Liver (tissue), 9 donors: ENCODE data around the gene RAD54L2. TPM values are rescaled to one million over a fixed set of nuclear protein-coding genes. Genes with fewer than 3 reads are reported as not detected.

ENCODE experiments used
- DNase-seq: peaks from one replicate; pipeline ENCODE4 v3.0.0-alpha.2; 2017; ENCODE audit warnings: low spot score
- H3K27ac ChIP-seq, 2 donors: one replicate each; pipeline ENCODE4 v1.7.0; 2013; ENCODE audit warnings: inconsistent platforms in 2 of 2, low read length in 2 of 2, control low read depth in 1 of 2, low read depth in 1 of 2, mild to moderate bottlenecking in 1 of 2
- H3K27me3 ChIP-seq, 4 donors: one replicate each; pipeline versions ENCODE4 v1.6.1 to v1.7.0; 2013; ENCODE audit warnings: low read length in 3 of 4, inconsistent platforms in 1 of 4, mild to moderate bottlenecking in 1 of 4, moderate library complexity in 1 of 4; ENCODE audit not compliant: control insufficient read depth in 4 of 4, insufficient read depth in 4 of 4
- H3K36me3 ChIP-seq, 4 donors: one replicate each; pipeline versions ENCODE4 v1.6.1 to v1.7.0; 2013; ENCODE audit warnings: low read length in 3 of 4, mild to moderate bottlenecking in 3 of 4, low read depth in 1 of 4, moderate library complexity in 1 of 4; ENCODE audit not compliant: control insufficient read depth in 4 of 4, insufficient read depth in 3 of 4
- H3K4me1 ChIP-seq, 4 donors: one replicate each; pipeline versions ENCODE4 v1.6.1 to v1.7.0; 2013; ENCODE audit warnings: low read length in 3 of 4, mild to moderate bottlenecking in 3 of 4, moderate library complexity in 1 of 4; ENCODE audit not compliant: control insufficient read depth in 4 of 4, insufficient read depth in 4 of 4
- H3K4me3 ChIP-seq, 3 donors: one replicate each; pipeline versions ENCODE4 v1.6.1 to v1.7.0; 2013; ENCODE audit warnings: low read length in 3 of 3, control low read depth in 1 of 3, low read depth in 1 of 3, mild to moderate bottlenecking in 1 of 3
- H3K9ac ChIP-seq, 2 donors: one replicate each; pipeline ENCODE4 v1.7.0; 2013; ENCODE audit warnings: low read length in 2 of 2, mild to moderate bottlenecking in 2 of 2, moderate library complexity in 2 of 2, control low read depth in 1 of 2, low read depth in 1 of 2
- H3K9me3 ChIP-seq, 4 donors: one replicate each; pipeline versions ENCODE4 v1.6.1 to v1.7.0; 2013; ENCODE audit warnings: low read length in 3 of 4; ENCODE audit not compliant: control insufficient read depth in 4 of 4
- ATF3 ChIP-seq: IDR thresholded peaks from 2 replicates; pipeline ENCODE4 v1.6.1; 2016; ENCODE audit warnings: antibody characterized with exemption
- CTCF ChIP-seq: fragments of 150-350 bp; IDR thresholded peaks from 2 replicates; pipeline ENCODE4 v1.5.1; 2017; ENCODE audit warnings: improper control_type of control experiment, low read depth, low read length; ENCODE audit not compliant: missing input control
- EGR1 ChIP-seq, 2 donors: IDR thresholded peaks; 2 replicates each; pipeline ENCODE4 v1.6.1; 2016 to 2018; ENCODE audit warnings: antibody characterized with exemption in 2 of 2, low read depth in 2 of 2
- FOXA1 ChIP-seq: IDR thresholded peaks from 2 replicates; pipeline ENCODE4 v1.6.1; 2016; ENCODE audit warnings: antibody characterized with exemption
- FOXA2 ChIP-seq: IDR thresholded peaks from 2 replicates; pipeline ENCODE4 v1.6.1; 2016; ENCODE audit warnings: antibody characterized with exemption
- GABPA ChIP-seq, 2 donors: IDR thresholded peaks in 1 of 2; conservative IDR thresholded peaks in 1 of 2; 2 replicates each; pipeline ENCODE4 v1.6.1; 2016; ENCODE audit warnings: antibody characterized with exemption in 2 of 2, mild to moderate bottlenecking in 1 of 2, moderate library complexity in 1 of 2
- HNF4A ChIP-seq, 2 donors: conservative IDR thresholded peaks; 2 replicates each; pipeline ENCODE4 v1.6.1; 2016; ENCODE audit warnings: antibody characterized with exemption in 2 of 2, mild to moderate bottlenecking in 2 of 2
- HNF4G ChIP-seq: IDR thresholded peaks from 2 replicates; pipeline ENCODE4 v1.6.1; 2016; ENCODE audit warnings: antibody characterized with exemption
- JUND ChIP-seq, 2 donors: IDR thresholded peaks; 2 replicates each; pipeline ENCODE4 v1.6.1; 2016; ENCODE audit warnings: antibody characterized with exemption in 2 of 2
- MAX ChIP-seq: IDR thresholded peaks from 2 replicates; pipeline ENCODE4 v1.6.1; 2016; ENCODE audit warnings: antibody characterized with exemption
- NR2F2 ChIP-seq: IDR thresholded peaks from 2 replicates; pipeline ENCODE4 v1.6.1; 2016; ENCODE audit warnings: antibody characterized with exemption
- RAD21 ChIP-seq, 2 donors: IDR thresholded peaks; 2 replicates each; pipeline ENCODE4 v1.6.1; 2016; ENCODE audit warnings: antibody characterized with exemption in 2 of 2, mild to moderate bottlenecking in 2 of 2
- REST ChIP-seq: IDR thresholded peaks from 2 replicates; pipeline ENCODE4 v1.6.1; 2016; ENCODE audit warnings: antibody characterized with exemption, mild to moderate bottlenecking
- RXRA ChIP-seq, 2 donors: IDR thresholded peaks; 2 replicates each; pipeline ENCODE4 v1.6.1; 2017 to 2018; ENCODE audit warnings: antibody characterized with exemption in 2 of 2, mild to moderate bottlenecking in 1 of 2
- SP1 ChIP-seq: IDR thresholded peaks from 2 replicates; pipeline ENCODE4 v1.6.1; 2018; ENCODE audit warnings: antibody characterized with exemption, mild to moderate bottlenecking
- TAF1 ChIP-seq: conservative IDR thresholded peaks from 2 replicates; pipeline ENCODE4 v1.6.1; 2016; ENCODE audit warnings: antibody characterized with exemption, mild to moderate bottlenecking
- YY1 ChIP-seq: IDR thresholded peaks from 2 replicates; pipeline ENCODE4 v1.6.1; 2016; ENCODE audit warnings: antibody characterized with exemption, mild to moderate bottlenecking
- ZBTB33 ChIP-seq: IDR thresholded peaks from 2 replicates; pipeline ENCODE4 v1.6.1; 2016; ENCODE audit warnings: antibody characterized with exemption
- WGBS: extraction: QIAGEN DNeasy Blood & Tissue Kit; methylation state at CpG from one replicate; pipeline ENCODE4 v1.1.7; 2013; 5-methylcytosine and 5-hydroxymethylcytosine counted together
- polyA plus RNA-seq, 2 donors: library from polyadenylated mRNA; stranded (reverse) in 1 of 2; unstranded in 1 of 2; fragments of 200-250 nt in 1 of 2; fragments of >200 nt in 1 of 2; fragmentation: Nextera tagmentation in 1 of 2; extraction: Ambion mirVana in 1 of 2; gene quantifications; one replicate each; pipeline versions ENCODE4 v1.2.1 to v1.2.3, GENCODE V29; 2013 to 2015
- total RNA-seq, 2 donors: library from RNA; depleted of rRNA; stranded (reverse); fragments of >200 nt; gene quantifications; one replicate each; pipeline ENCODE4 v1.2.3, GENCODE V29; 2014
- donor health status: healthy.
- donor health status: healthy.
- donor health status: healthy.
- donor health status: healthy.
- donor health status: healthy.

RAD54L2 gene
- total and polyA plus RNA-seq, 4 donors, result 1.9 to 25.1 (median 8.0) TPM

- Histone ChIP-seq H3K9me3 (no peaks in the 10 kb centered on the region), H3K27ac (no peak overlapping the region), H3K9ac (no peak overlapping the region), H3K36me3 (no peaks in the 10 kb centered on the region), H3K27me3 (no peaks in the 10 kb centered on the region), H3K4me3 (no peak overlapping the region), H3K4me1 (peaks cover 0 to 11% (median 7%) of the 10 kb centered on the region in 4 donors)
- TF ChIP-seq FOXA2 (no peak), NR2F2 (no peak), FOXA1 (no peak), JUND (IDR thresholded peaks at IDR 0.05) (no peak), TAF1 (no peak), RXRA (IDR thresholded peaks at IDR 0.05) (no peak), CTCF (peak; percentile 92), GABPA (IDR thresholded peaks at IDR 0.05 in 1 of 2, conservative IDR thresholded peaks at IDR 0.05 in 1 of 2) (no peak), ATF3 (no peak), MAX (no peak), ZBTB33 (no peak), YY1 (no peak), EGR1 (IDR thresholded peaks at IDR 0.05; ENCODE audit: low read depth in 2 of 2) (no peak), HNF4A (conservative IDR thresholded peaks at IDR 0.05) (no peak), SP1 (no peak), RAD21 (IDR thresholded peaks at IDR 0.05) (peak; percentile 90 to 96), HNF4G (no peak)
- DNase-seq, result peak; percentile 84
- 11% methylated on average over 6 of the region's 6 CpGs for WGBS
Observed at GRCh38 chr3:51501833-51502561, 36.5 kb upstream of the RAD54L2 start.

- Histone ChIP-seq H3K27ac (no peak overlapping the region), H3K4me3 (no peak overlapping the region), H3K9me3 (no peaks in the 10 kb centered on the region), H3K36me3 (no peaks in the 10 kb centered on the region), H3K4me1 (peaks cover 0 to 11% (median 7%) of the 10 kb centered on the region in 4 donors), H3K27me3 (no peaks in the 10 kb centered on the region), H3K9ac (no peak overlapping the region)
- no peak for TF ChIP-seq TAF1
- TF ChIP-seq FOXA2, result no peak
- TF ChIP-seq JUND (IDR thresholded peaks at IDR 0.05), result no peak
- TF ChIP-seq RAD21 (IDR thresholded peaks at IDR 0.05), result no peak
- TF ChIP-seq EGR1 (IDR thresholded peaks at IDR 0.05; ENCODE audit: low read depth in 2 of 2), result no peak
- no peak for TF ChIP-seq MAX
- TF ChIP-seq FOXA1, result no peak
- no peak for TF ChIP-seq REST
- no peak for TF ChIP-seq SP1
- no peak for TF ChIP-seq ATF3
- no peak for TF ChIP-seq HNF4A (conservative IDR thresholded peaks at IDR 0.05)
- TF ChIP-seq YY1, result no peak
- TF ChIP-seq GABPA (IDR thresholded peaks at IDR 0.05 in 1 of 2, conservative IDR thresholded peaks at IDR 0.05 in 1 of 2), result no peak
- no peak for TF ChIP-seq ZBTB33
- no peak for TF ChIP-seq HNF4G
- no peak for TF ChIP-seq NR2F2
- DNase-seq, result no peak
- 41% methylated on average over 2 of the region's 2 CpGs for WGBS
Observed at GRCh38 chr3:51502562-51502910, 36.0 kb upstream of the RAD54L2 start.
